HepG2 (cell line): ENCODE data around the gene ZNF638.

Experiments used
- ADNP ChIP-seq: sonication (generic); formaldehyde crosslinking; IDR thresholded peaks from 2 replicates; pipeline ENCODE4 v1.4.0; 2020; ENCODE audit warnings: missing genetic modification reagents
- TF ChIP-seq, protein P1 (sequence below): IDR thresholded peaks from 2 replicates; pipeline ENCODE4 v1.6.1; 2016; ENCODE audit warnings: mild to moderate bottlenecking
- TF ChIP-seq, protein P2 (sequence below): sonication (generic); formaldehyde crosslinking; IDR thresholded peaks from 2 replicates; pipeline ENCODE4 v1.5.0; 2020; ENCODE audit warnings: mild to moderate bottlenecking, missing genetic modification reagents, moderate library complexity
- TF ChIP-seq, protein P3 (sequence below): sonication (generic); formaldehyde crosslinking; IDR thresholded peaks from 2 replicates; pipeline ENCODE4 v1.9.0; 2022; ENCODE audit warnings: low read depth, missing genetic modification reagents
- TF ChIP-seq, protein P4 (sequence below): sonication (generic); formaldehyde crosslinking; IDR thresholded peaks from 2 replicates; pipeline ENCODE4 v1.4.0; 2020; ENCODE audit warnings: missing genetic modification reagents, borderline replicate concordance

DNA sequence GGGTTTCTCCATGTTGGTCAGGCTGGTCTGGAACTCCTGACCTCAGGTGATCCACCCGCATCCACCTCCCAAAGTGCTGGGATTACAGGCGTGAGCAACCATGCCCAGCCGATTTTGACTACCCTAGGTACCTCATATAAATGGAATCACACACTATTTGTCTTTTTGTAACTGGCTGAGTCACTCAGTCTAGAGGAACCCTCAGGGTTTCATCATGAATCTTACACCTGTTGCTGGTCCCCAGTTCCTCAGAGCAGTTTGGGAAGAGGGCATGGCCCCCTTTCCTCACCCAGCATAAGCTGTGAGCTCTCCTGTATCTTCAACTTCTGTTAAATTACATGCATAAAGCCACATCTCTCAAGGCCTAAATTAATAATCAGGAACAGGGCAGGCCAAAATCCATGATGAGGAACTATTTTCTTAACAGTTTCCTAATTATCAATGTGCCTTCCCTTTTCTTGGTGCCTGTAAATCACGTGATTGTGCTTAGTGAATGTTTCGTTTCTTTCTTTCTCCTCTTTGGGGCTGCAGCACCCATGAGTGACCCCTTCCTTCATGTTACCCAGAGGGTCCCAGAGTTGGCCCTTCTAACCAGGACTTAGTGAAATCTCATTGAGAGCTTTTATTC, 142.6 kb downstream of the ZNF638 start:
- TF ChIP-seq, protein P1, sequence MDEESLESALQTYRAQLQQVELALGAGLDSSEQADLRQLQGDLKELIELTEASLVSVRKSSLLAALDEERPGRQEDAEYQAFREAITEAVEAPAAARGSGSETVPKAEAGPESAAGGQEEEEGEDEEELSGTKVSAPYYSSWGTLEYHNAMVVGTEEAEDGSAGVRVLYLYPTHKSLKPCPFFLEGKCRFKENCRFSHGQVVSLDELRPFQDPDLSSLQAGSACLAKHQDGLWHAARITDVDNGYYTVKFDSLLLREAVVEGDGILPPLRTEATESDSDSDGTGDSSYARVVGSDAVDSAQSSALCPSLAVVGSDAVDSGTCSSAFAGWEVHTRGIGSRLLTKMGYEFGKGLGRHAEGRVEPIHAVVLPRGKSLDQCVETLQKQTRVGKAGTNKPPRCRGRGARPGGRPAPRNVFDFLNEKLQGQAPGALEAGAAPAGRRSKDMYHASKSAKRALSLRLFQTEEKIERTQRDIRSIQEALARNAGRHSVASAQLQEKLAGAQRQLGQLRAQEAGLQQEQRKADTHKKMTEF (CRISPR knock-in tag) = no peak
- TF ChIP-seq, protein P2, sequence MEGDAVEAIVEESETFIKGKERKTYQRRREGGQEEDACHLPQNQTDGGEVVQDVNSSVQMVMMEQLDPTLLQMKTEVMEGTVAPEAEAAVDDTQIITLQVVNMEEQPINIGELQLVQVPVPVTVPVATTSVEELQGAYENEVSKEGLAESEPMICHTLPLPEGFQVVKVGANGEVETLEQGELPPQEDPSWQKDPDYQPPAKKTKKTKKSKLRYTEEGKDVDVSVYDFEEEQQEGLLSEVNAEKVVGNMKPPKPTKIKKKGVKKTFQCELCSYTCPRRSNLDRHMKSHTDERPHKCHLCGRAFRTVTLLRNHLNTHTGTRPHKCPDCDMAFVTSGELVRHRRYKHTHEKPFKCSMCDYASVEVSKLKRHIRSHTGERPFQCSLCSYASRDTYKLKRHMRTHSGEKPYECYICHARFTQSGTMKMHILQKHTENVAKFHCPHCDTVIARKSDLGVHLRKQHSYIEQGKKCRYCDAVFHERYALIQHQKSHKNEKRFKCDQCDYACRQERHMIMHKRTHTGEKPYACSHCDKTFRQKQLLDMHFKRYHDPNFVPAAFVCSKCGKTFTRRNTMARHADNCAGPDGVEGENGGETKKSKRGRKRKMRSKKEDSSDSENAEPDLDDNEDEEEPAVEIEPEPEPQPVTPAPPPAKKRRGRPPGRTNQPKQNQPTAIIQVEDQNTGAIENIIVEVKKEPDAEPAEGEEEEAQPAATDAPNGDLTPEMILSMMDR = no peak
- TF ChIP-seq, protein P3, sequence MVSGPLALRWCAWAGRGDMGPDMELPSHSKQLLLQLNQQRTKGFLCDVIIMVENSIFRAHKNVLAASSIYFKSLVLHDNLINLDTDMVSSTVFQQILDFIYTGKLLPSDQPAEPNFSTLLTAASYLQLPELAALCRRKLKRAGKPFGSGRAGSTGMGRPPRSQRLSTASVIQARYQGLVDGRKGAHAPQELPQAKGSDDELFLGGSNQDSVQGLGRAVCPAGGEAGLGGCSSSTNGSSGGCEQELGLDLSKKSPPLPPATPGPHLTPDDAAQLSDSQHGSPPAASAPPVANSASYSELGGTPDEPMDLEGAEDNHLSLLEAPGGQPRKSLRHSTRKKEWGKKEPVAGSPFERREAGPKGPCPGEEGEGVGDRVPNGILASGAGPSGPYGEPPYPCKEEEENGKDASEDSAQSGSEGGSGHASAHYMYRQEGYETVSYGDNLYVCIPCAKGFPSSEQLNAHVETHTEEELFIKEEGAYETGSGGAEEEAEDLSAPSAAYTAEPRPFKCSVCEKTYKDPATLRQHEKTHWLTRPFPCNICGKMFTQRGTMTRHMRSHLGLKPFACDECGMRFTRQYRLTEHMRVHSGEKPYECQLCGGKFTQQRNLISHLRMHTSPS (CRISPR knock-in tag) = no peak
- TF ChIP-seq, protein P4, sequence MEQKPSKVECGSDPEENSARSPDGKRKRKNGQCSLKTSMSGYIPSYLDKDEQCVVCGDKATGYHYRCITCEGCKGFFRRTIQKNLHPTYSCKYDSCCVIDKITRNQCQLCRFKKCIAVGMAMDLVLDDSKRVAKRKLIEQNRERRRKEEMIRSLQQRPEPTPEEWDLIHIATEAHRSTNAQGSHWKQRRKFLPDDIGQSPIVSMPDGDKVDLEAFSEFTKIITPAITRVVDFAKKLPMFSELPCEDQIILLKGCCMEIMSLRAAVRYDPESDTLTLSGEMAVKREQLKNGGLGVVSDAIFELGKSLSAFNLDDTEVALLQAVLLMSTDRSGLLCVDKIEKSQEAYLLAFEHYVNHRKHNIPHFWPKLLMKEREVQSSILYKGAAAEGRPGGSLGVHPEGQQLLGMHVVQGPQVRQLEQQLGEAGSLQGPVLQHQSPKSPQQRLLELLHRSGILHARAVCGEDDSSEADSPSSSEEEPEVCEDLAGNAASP (CRISPR knock-in tag) = no peak
- no peak for TF ChIP-seq ADNP
